22Rv1 (cell line): ENCODE measurements around the gene CDNF.

ENCODE experiments used
- CTCF ChIP-seq: fragments of 450-650 bp; IDR thresholded peaks from 2 replicates; pipeline ENCODE4 v1.5.1; 2017; ENCODE audit warnings: mild to moderate bottlenecking
- ZFX ChIP-seq: fragments of 450-650 bp; IDR thresholded peaks from 2 replicates; pipeline ENCODE4 v1.6.1; 2017; ENCODE audit warnings: antibody characterized with exemption, borderline replicate concordance

- TF ChIP-seq CTCF (no peak), ZFX (no peak)
Observed at GRCh38 chr10:14855453-14855852, 17.6 kb upstream of the CDNF start.
